Endothelial cell (in vitro differentiated cells): ENCODE data around the gene ANKS1B. TPM values are rescaled to one million over a fixed set of nuclear protein-coding genes. Genes with fewer than 3 reads are reported as not detected.

Experiments
- DNase-seq: peaks from one replicate; pipeline ENCODE4 v3.0.0; 2021; ENCODE audit warnings: low spot score
- H3K27ac Mint-ChIP-seq: one replicate; pipeline ENCODE4 v1.8.0; 2021; ENCODE audit warnings: mixed read lengths, inconsistent platforms; ENCODE audit not compliant: unreplicated experiment
- H3K27me3 Mint-ChIP-seq: one replicate; pipeline ENCODE4 v1.8.0; 2021; ENCODE audit warnings: mild to moderate bottlenecking, moderate library complexity, mixed read lengths, inconsistent platforms; ENCODE audit not compliant: unreplicated experiment
- H3K36me3 Mint-ChIP-seq: one replicate; pipeline ENCODE4 v1.8.0; 2021; ENCODE audit warnings: mild to moderate bottlenecking, low read depth, mixed read lengths, inconsistent platforms; ENCODE audit not compliant: unreplicated experiment
- H3K4me1 Mint-ChIP-seq: one replicate; pipeline ENCODE4 v1.8.0; 2021; ENCODE audit warnings: mild to moderate bottlenecking, mixed read lengths, inconsistent platforms; ENCODE audit not compliant: unreplicated experiment
- H3K4me3 Mint-ChIP-seq: one replicate; pipeline ENCODE4 v1.8.0; 2021; ENCODE audit warnings: mild to moderate bottlenecking, mixed read lengths, inconsistent platforms; ENCODE audit not compliant: unreplicated experiment
- H3K9me3 Mint-ChIP-seq: one replicate; pipeline ENCODE4 v1.8.0; 2021; ENCODE audit warnings: mixed read lengths, inconsistent platforms; ENCODE audit not compliant: unreplicated experiment
- CTCF ChIP-seq: fragments of 200-600 bp; sonication (generic); IDR thresholded peaks from one replicate; pipeline ENCODE4 v1.5.0; 2021; ENCODE audit warnings: antibody characterized with exemption; ENCODE audit not compliant: unreplicated experiment
- total RNA-seq: library from RNA; stranded (reverse); fragmentation: NEBNext Ultra II Directional; extraction: Animal tissue kit (Norgen Biotek cat#: 25700); gene quantifications from one replicate; pipeline ENCODE4 v1.2.1, GENCODE V29; 2021; ENCODE audit not compliant: unreplicated experiment

ANKS1B gene
- total RNA-seq, 1 donor from 2014 or later, result 2.6 TPM

- DNase-seq, result no peak
- H3K27me3 Mint-ChIP-seq, result no peaks in the 10 kb centered on the region
- no peak for TF ChIP-seq CTCF
- H3K9me3 Mint-ChIP-seq, result no peaks in the 10 kb centered on the region
- H3K36me3 Mint-ChIP-seq, result no peaks in the 10 kb centered on the region
- H3K27ac Mint-ChIP-seq, result no peak overlapping the region
- no peak overlapping the region for H3K4me3 Mint-ChIP-seq
- H3K4me1 Mint-ChIP-seq, result no peaks in the 10 kb centered on the region
Observed at GRCh38 chr12:99476956-99477355, 507.8 kb downstream of the ANKS1B start.

GRCh38 chr12:99455350-99456035, 529.2 kb downstream of the ANKS1B start:
- no peak overlapping the region for H3K4me3 Mint-ChIP-seq
- H3K36me3 Mint-ChIP-seq, result no peaks in the 10 kb centered on the region
- H3K4me1 Mint-ChIP-seq, result no peaks in the 10 kb centered on the region
- H3K9me3 Mint-ChIP-seq, result no peaks in the 10 kb centered on the region
- H3K27me3 Mint-ChIP-seq, result no peaks in the 10 kb centered on the region
- TF ChIP-seq CTCF, result no peak
- DNase-seq, result no peak
- no peak overlapping the region for H3K27ac Mint-ChIP-seq

DNA sequence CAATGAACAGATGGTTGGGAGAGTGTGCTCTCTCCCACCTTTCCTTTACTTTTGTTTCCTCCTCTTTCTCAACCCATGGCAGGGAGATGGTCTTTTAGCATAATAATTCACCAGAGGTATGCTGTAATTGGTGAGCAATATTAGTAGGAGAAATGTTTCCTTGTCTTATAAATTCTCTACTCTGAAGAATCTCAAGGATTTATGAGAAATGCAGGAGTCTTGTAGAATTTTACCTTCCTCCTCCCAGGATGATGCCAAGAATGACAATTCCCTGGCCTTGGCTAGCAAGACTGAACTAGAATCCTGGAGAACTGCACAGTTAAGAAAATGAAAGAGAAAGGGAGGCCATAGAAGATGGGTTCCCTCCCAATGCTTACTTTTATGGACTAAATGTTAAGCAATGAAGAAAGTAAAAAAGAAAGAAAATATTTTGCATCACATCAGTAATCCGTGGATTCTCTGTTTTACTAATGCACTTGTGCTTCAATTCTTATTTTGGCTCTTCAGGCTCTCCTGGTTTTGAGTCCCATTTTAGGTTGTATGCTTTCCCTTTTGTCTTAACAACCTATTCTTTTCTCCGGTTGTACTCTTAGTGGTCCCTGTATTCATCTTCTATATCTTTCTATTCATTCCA, 530.1 kb downstream of the ANKS1B start:
- no peak for TF ChIP-seq CTCF
- H3K4me1 Mint-ChIP-seq, result no peaks in the 10 kb centered on the region
- H3K36me3 Mint-ChIP-seq, result no peaks in the 10 kb centered on the region
- H3K9me3 Mint-ChIP-seq, result no peaks in the 10 kb centered on the region
- no peak overlapping the region for H3K4me3 Mint-ChIP-seq
- no peaks in the 10 kb centered on the region for H3K27me3 Mint-ChIP-seq
- DNase-seq, result no peak
- H3K27ac Mint-ChIP-seq, result no peak overlapping the region

DNA sequence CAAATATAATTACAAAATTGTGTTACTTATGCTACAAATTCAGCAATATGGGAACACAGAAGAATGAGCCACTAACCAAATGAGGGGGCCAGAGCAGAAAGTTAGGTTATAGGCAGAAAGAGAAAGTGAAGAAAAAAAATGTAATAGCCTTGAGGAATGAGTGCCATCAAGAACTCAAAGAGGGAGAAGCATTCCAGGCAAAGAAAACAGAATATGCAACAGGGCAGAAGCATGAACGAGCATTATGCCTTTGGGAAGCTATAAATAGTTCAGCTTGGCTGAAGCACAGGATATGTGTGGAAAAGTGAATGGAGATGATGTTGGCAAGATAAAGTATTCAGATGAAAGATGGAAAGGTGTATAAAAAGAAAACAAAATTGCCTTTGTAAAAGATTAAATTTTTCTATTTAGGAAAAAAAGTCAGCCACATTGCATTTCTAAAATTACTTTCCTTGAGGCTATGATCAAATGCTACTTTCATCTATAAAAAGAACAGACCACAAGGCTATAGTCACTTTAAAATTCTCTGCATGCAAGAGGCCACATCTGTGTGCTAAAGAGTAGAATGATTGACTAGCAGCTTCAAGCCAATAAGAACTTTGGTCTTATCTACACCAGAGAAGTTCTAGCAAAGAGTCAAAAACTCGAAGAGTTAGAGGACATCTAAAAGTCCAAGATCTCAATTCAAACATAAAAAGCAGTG, 530.7 kb downstream of the ANKS1B start:
- Mint-ChIP-seq H3K9me3 (no peaks in the 10 kb centered on the region), H3K27ac (no peak overlapping the region), H3K4me3 (no peak overlapping the region), H3K27me3 (no peaks in the 10 kb centered on the region), H3K4me1 (no peaks in the 10 kb centered on the region), H3K36me3 (no peaks in the 10 kb centered on the region)
- DNase-seq, result no peak
- TF ChIP-seq CTCF, result no peak

DNA sequence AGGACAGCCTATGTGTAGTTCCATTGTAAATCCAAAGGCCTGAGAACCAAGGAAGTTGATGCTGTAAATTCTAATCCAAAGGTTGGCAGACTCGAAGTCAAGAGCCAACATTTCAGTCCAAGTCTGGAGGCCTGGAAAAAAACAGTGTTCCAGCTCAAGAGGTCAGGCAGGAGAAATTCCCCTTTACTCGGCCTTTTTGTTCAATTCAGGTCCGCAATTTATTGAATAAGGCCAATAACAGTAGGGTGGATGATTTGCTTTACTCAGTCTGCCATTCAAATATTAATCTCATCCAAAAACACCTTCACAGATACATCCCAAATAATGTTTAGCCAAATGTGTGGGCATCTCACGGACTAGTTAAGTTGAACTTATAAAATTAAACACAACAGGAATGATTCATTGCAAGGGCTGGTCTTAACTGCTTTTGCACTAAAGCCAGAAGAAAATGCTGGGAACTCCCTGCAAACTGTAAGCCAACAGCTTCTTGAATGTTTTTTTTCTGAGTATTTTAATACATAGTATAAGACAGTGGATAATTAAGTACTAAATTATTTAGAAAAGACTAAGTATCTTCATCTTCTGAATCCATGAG, 534.6 kb downstream of the ANKS1B start:
- H3K36me3 Mint-ChIP-seq, result no peaks in the 10 kb centered on the region
- H3K27ac Mint-ChIP-seq, result no peak overlapping the region
- H3K9me3 Mint-ChIP-seq, result no peaks in the 10 kb centered on the region
- no peaks in the 10 kb centered on the region for H3K4me1 Mint-ChIP-seq
- no peak for DNase-seq
- no peaks in the 10 kb centered on the region for H3K27me3 Mint-ChIP-seq
- H3K4me3 Mint-ChIP-seq, result no peak overlapping the region
- no peak for TF ChIP-seq CTCF
